OCI-LY7 (cell line): Measurements from ENCODE around the gene DPEP3. TPM values are rescaled to one million over a fixed set of nuclear protein-coding genes. Genes with fewer than 3 reads are reported as not detected.

Source experiments
- BruUV-seq: library from RNA; stranded (reverse); fragments of 400-500 nt; replicated peaks from 2 replicates; lab custom pipeline; 2021; lab: Mats Ljungman, UMichigan
- CTCF ChIA-PET: fragments of 300-600 bp; sonication (Branson Sonifier 250); formaldehyde crosslinking; loops from one replicate; lab custom pipeline; 2022; ENCODE audit warnings: antibody characterized with exemption; ENCODE audit not compliant: unreplicated experiment; lab: Charles Lee
- POLR2A ChIA-PET: fragments of 300-600 bp; sonication (Branson Sonifier 250); formaldehyde crosslinking; loops from one replicate; lab custom pipeline; 2022; ENCODE audit warnings: antibody characterized with exemption; lab: Charles Lee
- DNase-seq: peaks from one replicate; pipeline ENCODE4 v3.0.0-alpha.2; 2015; ENCODE audit warnings: low spot score
- H2AFZ ChIP-seq: fragments of 200-600 bp; sonication (generic), shearing (Covaris generic); 2 replicates; pipeline ENCODE4 v1.6.1; 2014; ENCODE audit warnings: mild to moderate bottlenecking, antibody characterized with exemption, low read length, moderate library complexity
- H3K27ac ChIP-seq: fragments of 200-600 bp; sonication (generic); 2 replicates; pipeline ENCODE4 v1.5.1; 2014; ENCODE audit warnings: mixed run types, low read depth, mild to moderate bottlenecking, moderate library complexity, low read length, inconsistent platforms; ENCODE audit not compliant: poor library complexity, severe bottlenecking
- H3K36me3 ChIP-seq: fragments of 200-600 bp; sonication (generic); 2 replicates; pipeline ENCODE4 v1.6.1; 2014; ENCODE audit warnings: mild to moderate bottlenecking, antibody characterized with exemption, low read length, moderate library complexity, mixed read lengths; ENCODE audit not compliant: insufficient read depth
- H3K4me1 ChIP-seq: fragments of 200-600 bp; sonication (generic); 2 replicates; pipeline ENCODE4 v1.5.1; 2014; ENCODE audit warnings: mild to moderate bottlenecking, low read length; ENCODE audit not compliant: insufficient read depth, poor library complexity, severe bottlenecking
- H3K4me2 ChIP-seq: fragments of 200-600 bp; sonication (generic); 2 replicates; pipeline ENCODE4 v1.6.1; 2014; ENCODE audit warnings: mild to moderate bottlenecking, low read length
- H3K4me3 ChIP-seq: fragments of 200-600 bp; sonication (generic); 2 replicates; pipeline ENCODE4 v1.5.1; 2014; ENCODE audit warnings: mild to moderate bottlenecking, low read depth, low read length; ENCODE audit not compliant: poor library complexity, severe bottlenecking
- H3K79me2 ChIP-seq: fragments of 200-600 bp; sonication (generic); 2 replicates; pipeline ENCODE4 v1.6.1; 2016; ENCODE audit warnings: low read depth, mild to moderate bottlenecking, low read length, moderate library complexity, mixed read lengths; ENCODE audit not compliant: insufficient read depth
- H3K9me2 ChIP-seq: fragments of 200-600 bp; sonication (generic); 2 replicates; pipeline ENCODE4 v1.6.1; 2016; ENCODE audit warnings: mild to moderate bottlenecking, low read length, mixed read lengths; ENCODE audit not compliant: insufficient read depth
- H3K9me3 ChIP-seq: fragments of 200-600 bp; sonication (generic); 2 replicates; pipeline ENCODE4 v1.6.1; 2014; ENCODE audit warnings: mild to moderate bottlenecking, mixed run types, low read length, mixed read lengths
- H4K20me1 ChIP-seq: fragments of 200-600 bp; sonication (generic); 2 replicates; pipeline ENCODE4 v1.6.1; 2014; ENCODE audit warnings: mild to moderate bottlenecking, antibody characterized with exemption, low read length, moderate library complexity, mixed read lengths; ENCODE audit not compliant: insufficient read depth
- CTCF ChIP-seq: fragments of 200-600 bp; sonication (generic); conservative IDR thresholded peaks from 2 replicates; pipeline ENCODE4 v1.5.1; 2014; ENCODE audit warnings: mild to moderate bottlenecking, antibody characterized with exemption, low read length, moderate library complexity, mixed read lengths
- EZH2phosphoT487 ChIP-seq: fragments of 200-600 bp; sonication (generic); IDR thresholded peaks from 2 replicates; pipeline ENCODE4 v1.6.1; 2018; ENCODE audit warnings: low read depth, borderline replicate concordance, mild to moderate bottlenecking, mixed run types, antibody characterized with exemption, low read length, moderate library complexity, mixed read lengths
- intact Hi-C: fragments of 100-400 bp; cut with micrococcal nuclease; formaldehyde crosslinking; loops from one replicate; pipeline ENCODE4 v1.10.0; 2022; ENCODE audit not compliant: unreplicated experiment
- total RNA-seq, 2 experiments: library from RNA; depleted of rRNA in 1 of 2; stranded (reverse); fragments of >200 nt in 1 of 2; shearing (Covaris generic) in 1 of 2; gene quantifications; 2 replicates each; pipeline ENCODE4 v1.2.3, GENCODE V29; 2014 to 2022

DPEP3 gene
- total RNA-seq, 2 experiments from 2014 or later = not detected

GRCh38 chr16:67934306-67935100 lies 45.8 kb downstream of the DPEP3 start:
- Histone ChIP-seq H4K20me1 (no peaks in the 10 kb centered on the region), H3K4me2 (peak overlapping the region; percentile 90), H3K4me1 (peaks cover 23% of the 10 kb centered on the region), H3K27ac (no peak overlapping the region), H3K36me3 (peaks cover 38% of the 10 kb centered on the region), H3K79me2 (peaks cover 4% of the 10 kb centered on the region; the same call in 1 of the 2 replicates), H3K9me2 (no peaks in the 10 kb centered on the region), H3K9me3 (no peaks in the 10 kb centered on the region), H2AFZ (no peak overlapping the region), H3K4me3 (peak overlapping the region; percentile 74)
- no peak for TF ChIP-seq EZH2phosphoT487
- TF ChIP-seq CTCF = no peak
- BruUV-seq = no TSS peak
- DNase-seq = no peak
- POLR2A ChIA-PET = interaction anchor here (0.5 kb wide), 1 partner anchor 115 kb away, joined by 5 read pairs; no protein-coding TSS in a partner anchor
- intact Hi-C loops = no loop called here
- CTCF ChIA-PET = interaction anchor here (0.6 to 1.0 kb wide), 2 partner anchors 12 to 413 kb away, joined by 3 to 4 read pairs; no protein-coding TSS in a partner anchor

- POLR2A ChIA-PET = interaction anchor here (0.5 to 0.6 kb wide), 2 partner anchors 114 to 126 kb away, joined by 3 to 5 read pairs; no protein-coding TSS in a partner anchor
- CTCF ChIA-PET = interaction anchor here (0.5 to 0.6 kb wide), 2 partner anchors 13 to 809 kb away, joined by 3 read pairs; no protein-coding TSS in a partner anchor
- no peak for TF ChIP-seq CTCF
- no peak for TF ChIP-seq EZH2phosphoT487
- no peak overlapping the region for H3K4me2 ChIP-seq
- H3K4me1 ChIP-seq = peaks cover 21% of the 10 kb centered on the region
- peaks cover 4% of the 10 kb centered on the region; the same call in 1 of the 2 replicates for H3K79me2 ChIP-seq
- H3K9me3 ChIP-seq = no peaks in the 10 kb centered on the region
- H2AFZ ChIP-seq = no peak overlapping the region
- H3K27ac ChIP-seq = no peak overlapping the region
- H4K20me1 ChIP-seq = no peaks in the 10 kb centered on the region
- no peak for DNase-seq
- peaks cover 45% of the 10 kb centered on the region for H3K36me3 ChIP-seq
- no TSS peak for BruUV-seq
- H3K9me2 ChIP-seq = no peaks in the 10 kb centered on the region
- intact Hi-C loops = no loop called here
- H3K4me3 ChIP-seq = no peak overlapping the region
Observed at GRCh38 chr16:67933805-67934204, 46.5 kb downstream of the DPEP3 start.

GRCh38 chr16:67932462-67932840 lies 47.8 kb downstream of the DPEP3 start:
- H3K79me2 ChIP-seq = peaks cover 4% of the 10 kb centered on the region; the same call in 1 of the 2 replicates
- no peak overlapping the region for H3K27ac ChIP-seq
- peaks cover 4% of the 10 kb centered on the region; the same call in 1 of the 2 replicates for H4K20me1 ChIP-seq
- DNase-seq = no peak
- intact Hi-C loops = no loop called here
- CTCF ChIA-PET = interaction anchor here (0.9 kb wide), 1 partner anchor 36 kb away, joined by 3 read pairs; no protein-coding TSS in a partner anchor
- H3K4me1 ChIP-seq = peaks cover 20% of the 10 kb centered on the region
- H2AFZ ChIP-seq = no peak overlapping the region
- POLR2A ChIA-PET = interaction anchor here (1.0 kb wide), 1 partner anchor 313 kb away, joined by 5 read pairs; the partner anchor contains the start of gene PLA2G15
- H3K4me3 ChIP-seq = no peak overlapping the region
- peaks cover 55% of the 10 kb centered on the region for H3K36me3 ChIP-seq
- no peak overlapping the region for H3K4me2 ChIP-seq
- no TSS peak for BruUV-seq
- TF ChIP-seq EZH2phosphoT487 = no peak
- TF ChIP-seq CTCF = no peak
- H3K9me3 ChIP-seq = no peaks in the 10 kb centered on the region
- no peaks in the 10 kb centered on the region for H3K9me2 ChIP-seq
